K562 (cell line): Measurements from ENCODE around the gene SV2C. TPM values are rescaled to one million over a fixed set of nuclear protein-coding genes. Genes with fewer than 3 reads are reported as not detected.

Experiments
- ATAC-seq: fragments of 200-7000 bp; cut with Tn5 transposase; 3 replicates; pipeline ENCODE4 v1.9.1; 2020; ENCODE audit warnings: moderate library complexity
- BruUV-seq: library from RNA; stranded (reverse); fragments of 400-500 nt; replicated peaks from 2 replicates; lab custom pipeline; 2021; lab: Mats Ljungman, UMichigan
- CTCF ChIA-PET: fragments of 300-600 bp; formaldehyde crosslinking; extraction: SDS; loops from one replicate; lab custom pipeline; 2021; ENCODE audit warnings: low intra/inter-chr PET ratio; lab: Yijun Ruan, JAX
- POLR2A ChIA-PET: fragments of 300-600, 350-650 bp; sonication (Branson Sonifier 250); formaldehyde crosslinking; extraction: SDS; loops from one replicate; lab custom pipeline; 2021; ENCODE audit warnings: antibody characterized with exemption, inconsistent platforms; lab: Yijun Ruan, JAX
- DNase-seq, 4 experiments: peaks; one replicate each; pipeline versions ENCODE4 v3.0.0 to v3.0.0-alpha.2; 2011 to 2018; ENCODE audit warnings: low spot score in 3 of 4, mixed read lengths in 3 of 4; ENCODE audit errors: extremely low read depth in 1 of 4
- FAIRE-seq: peaks from 2 replicates; lab custom pipeline; 2011; peaks lifted over from hg19 to GRCh38; lab: Jason Lieb, UNC
- H2AFZ ChIP-seq: 2 replicates; pipeline ENCODE4 v1.6.0; 2011; ENCODE audit warnings: low read depth, low read length, control low read depth, inconsistent platforms
- H3K27ac ChIP-seq: fragments of 200-600 bp; 3 replicates; pipeline ENCODE4 v1.8.0; 2011; ENCODE audit warnings: low read depth, mild to moderate bottlenecking, control low read depth, inconsistent platforms, low read length, moderate library complexity, mixed read lengths; ENCODE audit errors: extremely low read depth
- H3K27me3 ChIP-seq, 2 experiments: fragments of 300-600 bp in 1 of 2; 2 replicates in 1 of 2; 3 replicates in 1 of 2; pipeline versions ENCODE4 v1.6.0 to v1.8.0; 2011; ENCODE audit warnings: inconsistent platforms in 2 of 2, low read length in 2 of 2, mild to moderate bottlenecking in 1 of 2, mixed read lengths in 1 of 2, moderate library complexity in 1 of 2; ENCODE audit not compliant: control insufficient read depth in 2 of 2, insufficient read depth in 2 of 2
- H3K36me3 ChIP-seq: fragments of 300-600 bp; 3 replicates; pipeline ENCODE4 v1.8.0; 2011; ENCODE audit warnings: mild to moderate bottlenecking, low read length, inconsistent platforms; ENCODE audit not compliant: control insufficient read depth, insufficient read depth
- H3K4me1 ChIP-seq, 2 experiments: fragments of 200-600 bp in 1 of 2; replicated peaks in 1 of 2; 2 replicates in 1 of 2; 3 replicates in 1 of 2; pipeline versions ENCODE4 v1.5.1 to v1.8.0; 2011; ENCODE audit warnings: inconsistent platforms in 2 of 2, low read length in 2 of 2, mild to moderate bottlenecking in 1 of 2, mixed read lengths in 1 of 2, moderate library complexity in 1 of 2; ENCODE audit not compliant: control insufficient read depth in 2 of 2, insufficient read depth in 2 of 2
- H3K4me2 ChIP-seq: 2 replicates; pipeline ENCODE4 v1.6.1; 2011; ENCODE audit warnings: low read length, control low read depth, inconsistent platforms, mixed read lengths; ENCODE audit not compliant: insufficient read depth
- H3K4me3 ChIP-seq: fragments of 200-600 bp; sonication (generic), shearing (Covaris generic); 2 replicates; pipeline ENCODE4 v1.5.1; 2016; ENCODE audit warnings: control low read depth, inconsistent platforms
- H3K79me2 ChIP-seq: fragments of 200-600 bp; 3 replicates; pipeline ENCODE4 v1.8.0; 2011; ENCODE audit warnings: low read length, inconsistent platforms; ENCODE audit not compliant: control insufficient read depth, insufficient read depth
- H3K9ac ChIP-seq, 2 experiments: 2 replicates each; pipeline versions ENCODE4 v1.6.0 to v1.6.1; 2011; ENCODE audit warnings: low read depth in 2 of 2, low read length in 2 of 2, control low read depth in 1 of 2, inconsistent platforms in 1 of 2, mild to moderate bottlenecking in 1 of 2, mixed read lengths in 1 of 2; ENCODE audit not compliant: insufficient read depth in 1 of 2
- H3K9me1 ChIP-seq: one replicate; pipeline ENCODE4 v1.6.0; 2011; ENCODE audit warnings: inconsistent platforms, mild to moderate bottlenecking, low read length, moderate library complexity; ENCODE audit not compliant: control insufficient read depth, insufficient read depth
- H3K9me3 ChIP-seq: replicated peaks from 2 replicates; pipeline ENCODE4 v1.5.1; 2011; ENCODE audit warnings: low read depth, low read length, inconsistent platforms; ENCODE audit not compliant: control insufficient read depth, insufficient read depth
- H4K20me1 ChIP-seq: replicated peaks from 2 replicates; pipeline ENCODE4 v1.6.1; 2011; ENCODE audit warnings: low read length, inconsistent platforms, mixed read lengths; ENCODE audit not compliant: control insufficient read depth, insufficient read depth
- CCNT2 ChIP-seq: IDR thresholded peaks from 2 replicates; pipeline ENCODE4 v1.6.1; 2011; ENCODE audit warnings: borderline replicate concordance, low read depth, mild to moderate bottlenecking, moderate library complexity, mixed read lengths, low read length; ENCODE audit not compliant: insufficient read length; ENCODE audit errors: extremely low read depth
- HSF4 ChIP-seq: fragments of 250-450 bp; sonication (Bioruptor Pico); IDR thresholded peaks from 2 replicates; pipeline ENCODE4 v2.1.2; 2022; ENCODE audit warnings: mild to moderate bottlenecking, moderate library complexity, borderline replicate concordance
- MAFF ChIP-seq: IDR thresholded peaks from 2 replicates; pipeline ENCODE4 v1.6.1; 2012; ENCODE audit warnings: low read length, improper control_type of control experiment
- NR2C1 ChIP-seq, 2 experiments: fragments of 450-650 bp; IDR thresholded peaks; 2 replicates each; pipeline ENCODE4 v1.6.1; 2017; ENCODE audit warnings: mild to moderate bottlenecking in 2 of 2, antibody characterized with exemption in 1 of 2, inconsistent platforms in 1 of 2, missing compliant biosample characterization in 1 of 2, missing genetic modification characterization in 1 of 2
- POLR2AphosphoS5 ChIP-seq: IDR thresholded peaks from 2 replicates; pipeline ENCODE4 v1.6.1; 2011; ENCODE audit warnings: mild to moderate bottlenecking, low read depth, low read length, moderate library complexity; ENCODE audit not compliant: control insufficient read depth, insufficient read depth
- STAT5B ChIP-seq: fragments of 250-450 bp; sonication (Bioruptor Pico); IDR thresholded peaks from 2 replicates; pipeline ENCODE4 v1.8.0; 2021; ENCODE audit warnings: mild to moderate bottlenecking, inconsistent platforms
- TEAD2 ChIP-seq: fragments of 450-650 bp; IDR thresholded peaks from 2 replicates; pipeline ENCODE4 v1.6.1; 2016; ENCODE audit warnings: missing genetic modification characterization, control low read depth, missing compliant biosample characterization
- ZFPM2 ChIP-seq: fragments of 250-450 bp; sonication (Bioruptor Pico); IDR thresholded peaks from 2 replicates; pipeline ENCODE4 v1.5.1; 2022; ENCODE audit warnings: mild to moderate bottlenecking
- ZNF133 ChIP-seq: fragments of 250-450 bp; sonication (Bioruptor Pico); IDR thresholded peaks from 2 replicates; pipeline ENCODE4 v1.4.0; 2020; ENCODE audit warnings: mild to moderate bottlenecking
- WGBS: fragments of 100-300 bp; shearing (Covaris generic); methylation state at CpG from one replicate; pipeline ENCODE4 v1.1.6; 2016; ENCODE audit warnings: low coverage, mixed read lengths; ENCODE audit not compliant: insufficient coverage; ENCODE audit errors: missing lambda C conversion rate; 5-methylcytosine and 5-hydroxymethylcytosine counted together
- in situ Hi-C: fragments of 300-500 bp; cut with MboI; formaldehyde crosslinking; loops from 4 replicates; pipeline ENCODE4 v1.15.0; 2018; ENCODE audit warnings: inconsistent platforms, mixed read lengths
- intact Hi-C: fragments of 100-400 bp; cut with micrococcal nuclease; formaldehyde crosslinking; loops from 2 replicates; pipeline ENCODE4 v1.14.2; 2022
- polyA plus RNA-seq, 8 experiments: library from polyadenylated mRNA; depleted of rRNA in 4 of 8; stranded (reverse) in 5 of 8; unstranded in 3 of 8; fragments of >200 nt; fragmentation: Nextera tagmentation in 2 of 8; fragmentation: Illumina TruSeq in 1 of 8; extraction: Ambion mirVana in 2 of 8; extraction: Trizol in 1 of 8; gene quantifications; 2 replicates each; pipeline versions ENCODE4 v1.2.1 to v1.2.3, GENCODE V29; 2011 to 2014; ENCODE audit warnings: inconsistent platforms in 1 of 8, missing spikeins in 1 of 8
- total RNA-seq, 7 experiments: library from RNA; depleted of rRNA in 6 of 7; stranded (reverse); fragments of >200 nt in 6 of 7; fragmentation: Illumina TruSeq in 2 of 7; extraction: Trizol in 2 of 7; gene quantifications; 2 replicates each; pipeline versions ENCODE4 v1.2.1 to v1.2.3, GENCODE V29; 2011 to 2021; ENCODE audit warnings: low replicate concordance in 1 of 7
- TF ChIP-seq, protein P1 (sequence below): IDR thresholded peaks from 2 replicates; pipeline ENCODE4 v1.6.1; 2012; ENCODE audit warnings: low read depth, low read length, improper control_type of control experiment, borderline replicate concordance
- TF ChIP-seq, protein P2 (sequence below): sonication (generic); formaldehyde crosslinking; IDR thresholded peaks from 2 replicates; pipeline ENCODE4 v1.9.0; 2022; ENCODE audit warnings: mild to moderate bottlenecking, missing genetic modification reagents
- TF ChIP-seq, protein P3 (sequence below): fragments of 250-450 bp; sonication (Bioruptor Pico); IDR thresholded peaks from 2 replicates; pipeline ENCODE4 v1.8.0; 2022; ENCODE audit warnings: inconsistent platforms
- TF ChIP-seq, protein P4 (sequence below): fragments of 250-450 bp; sonication (Bioruptor Pico); IDR thresholded peaks from 2 replicates; pipeline ENCODE4 v1.5.0; 2020; ENCODE audit warnings: mild to moderate bottlenecking

Gene SV2C
- total and polyA plus RNA-seq, 9 of the 15 experiments (the other 6 are each of a cell fraction or from before 2014, with no cell fraction given) = 0.05 TPM; not detected in 8

DNA sequence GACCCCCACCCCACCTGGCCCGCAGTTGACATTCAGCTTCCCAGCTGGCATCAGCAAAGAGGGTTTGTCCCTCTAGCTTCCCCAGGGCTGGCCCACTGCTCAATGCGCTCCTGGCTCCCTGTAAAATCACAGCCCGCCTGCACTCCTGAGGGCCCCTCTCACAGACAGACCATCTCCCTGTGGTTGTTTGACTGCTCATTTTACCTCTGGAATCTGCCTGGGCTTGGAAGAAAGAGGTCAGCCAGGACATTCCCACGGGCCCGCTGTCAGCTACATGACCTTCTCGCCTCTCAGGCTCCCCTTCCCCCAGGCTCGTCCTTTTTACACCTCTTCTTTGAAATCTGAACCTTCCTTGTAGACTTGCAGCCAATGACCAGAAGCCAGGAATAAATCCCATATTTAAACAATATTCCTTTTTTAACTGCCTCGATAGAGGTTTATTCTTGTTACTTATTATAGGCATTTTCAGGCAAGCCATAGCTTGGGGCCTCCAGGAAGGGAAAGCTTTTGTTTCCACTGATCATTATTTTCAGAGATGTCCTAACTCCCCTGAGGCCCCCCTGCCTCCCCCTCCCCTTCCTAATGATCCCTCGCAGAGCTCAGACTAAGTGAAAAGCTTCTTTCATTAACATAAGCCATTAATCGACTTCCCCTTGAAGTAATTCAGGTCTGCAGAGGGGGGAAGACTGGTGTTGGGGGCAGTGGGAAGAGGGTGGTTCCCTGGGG is 243.6 kb downstream of the SV2C start:
- Histone ChIP-seq H3K9me3 (no peaks in the 10 kb centered on the region), H3K9ac (no peak overlapping the region), H4K20me1 (no peaks in the 10 kb centered on the region), H3K9me1 (no peaks in the 10 kb centered on the region), H3K4me1 (peaks cover 8 to 12% of the 10 kb centered on the region in 2 experiments), H3K36me3 (no peaks in the 10 kb centered on the region), H3K4me3 (no peak overlapping the region), H3K27ac (no peak overlapping the region), H3K79me2 (no peaks in the 10 kb centered on the region), H2AFZ (no peak overlapping the region), H3K27me3 (peaks cover 6 to 11% of the 10 kb centered on the region in 2 experiments; a peak in 2 of 5 replicates), H3K4me2 (no peak overlapping the region)
- intact Hi-C loops (no loop called here), in situ Hi-C loops (no loop called here)
- CTCF ChIA-PET = no interaction called here
- FAIRE-seq (no peak), DNase-seq (no peak), ATAC-seq (no peak)
- no TSS peak for BruUV-seq
- WGBS = 29% methylated on average over 10 of the region's 10 CpGs
- POLR2A ChIA-PET = interaction anchor here (0.6 to 1.2 kb wide), 3 partner anchors 11 to 91 kb away, joined by 3 to 4 read pairs (median 3); no protein-coding TSS in a partner anchor
- TF ChIP-seq, protein P1, sequence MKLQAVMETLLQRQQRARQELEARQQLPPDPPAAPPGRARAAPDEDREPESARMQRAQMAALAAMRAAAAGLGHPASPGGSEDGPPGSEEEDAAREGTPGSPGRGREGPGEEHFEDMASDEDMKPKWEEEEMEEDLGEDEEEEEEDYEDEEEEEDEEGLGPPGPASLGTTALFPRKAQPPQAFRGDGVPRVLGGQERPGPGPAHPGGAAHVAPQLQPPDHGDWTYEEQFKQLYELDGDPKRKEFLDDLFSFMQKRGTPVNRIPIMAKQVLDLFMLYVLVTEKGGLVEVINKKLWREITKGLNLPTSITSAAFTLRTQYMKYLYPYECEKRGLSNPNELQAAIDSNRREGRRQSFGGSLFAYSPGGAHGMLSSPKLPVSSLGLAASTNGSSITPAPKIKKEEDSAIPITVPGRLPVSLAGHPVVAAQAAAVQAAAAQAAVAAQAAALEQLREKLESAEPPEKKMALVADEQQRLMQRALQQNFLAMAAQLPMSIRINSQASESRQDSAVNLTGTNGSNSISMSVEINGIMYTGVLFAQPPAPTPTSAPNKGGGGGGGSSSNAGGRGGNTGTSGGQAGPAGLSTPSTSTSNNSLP = no peak
- TF ChIP-seq CCNT2 (no peak), NR2C1 (IDR thresholded peaks at IDR 0.05) (no peak), NR2C1 (tag; IDR thresholded peaks at IDR 0.05) (no peak), MAFF (no peak), ZFPM2 (CRISPR knock-in tag) (no peak), TEAD2 (tag) (no peak), HSF4 (CRISPR knock-in tag) (no peak), POLR2AphosphoS5 (no peak), STAT5B (CRISPR knock-in tag) (no peak), ZNF133 (CRISPR knock-in tag) (no peak)
- TF ChIP-seq, protein P2, sequence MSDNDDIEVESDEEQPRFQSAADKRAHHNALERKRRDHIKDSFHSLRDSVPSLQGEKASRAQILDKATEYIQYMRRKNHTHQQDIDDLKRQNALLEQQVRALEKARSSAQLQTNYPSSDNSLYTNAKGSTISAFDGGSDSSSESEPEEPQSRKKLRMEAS (CRISPR knock-in tag) = no peak
- TF ChIP-seq, protein P3, sequence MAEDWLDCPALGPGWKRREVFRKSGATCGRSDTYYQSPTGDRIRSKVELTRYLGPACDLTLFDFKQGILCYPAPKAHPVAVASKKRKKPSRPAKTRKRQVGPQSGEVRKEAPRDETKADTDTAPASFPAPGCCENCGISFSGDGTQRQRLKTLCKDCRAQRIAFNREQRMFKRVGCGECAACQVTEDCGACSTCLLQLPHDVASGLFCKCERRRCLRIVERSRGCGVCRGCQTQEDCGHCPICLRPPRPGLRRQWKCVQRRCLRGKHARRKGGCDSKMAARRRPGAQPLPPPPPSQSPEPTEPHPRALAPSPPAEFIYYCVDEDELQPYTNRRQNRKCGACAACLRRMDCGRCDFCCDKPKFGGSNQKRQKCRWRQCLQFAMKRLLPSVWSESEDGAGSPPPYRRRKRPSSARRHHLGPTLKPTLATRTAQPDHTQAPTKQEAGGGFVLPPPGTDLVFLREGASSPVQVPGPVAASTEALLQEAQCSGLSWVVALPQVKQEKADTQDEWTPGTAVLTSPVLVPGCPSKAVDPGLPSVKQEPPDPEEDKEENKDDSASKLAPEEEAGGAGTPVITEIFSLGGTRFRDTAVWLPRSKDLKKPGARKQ (CRISPR knock-in tag) = no peak
- TF ChIP-seq, protein P4, sequence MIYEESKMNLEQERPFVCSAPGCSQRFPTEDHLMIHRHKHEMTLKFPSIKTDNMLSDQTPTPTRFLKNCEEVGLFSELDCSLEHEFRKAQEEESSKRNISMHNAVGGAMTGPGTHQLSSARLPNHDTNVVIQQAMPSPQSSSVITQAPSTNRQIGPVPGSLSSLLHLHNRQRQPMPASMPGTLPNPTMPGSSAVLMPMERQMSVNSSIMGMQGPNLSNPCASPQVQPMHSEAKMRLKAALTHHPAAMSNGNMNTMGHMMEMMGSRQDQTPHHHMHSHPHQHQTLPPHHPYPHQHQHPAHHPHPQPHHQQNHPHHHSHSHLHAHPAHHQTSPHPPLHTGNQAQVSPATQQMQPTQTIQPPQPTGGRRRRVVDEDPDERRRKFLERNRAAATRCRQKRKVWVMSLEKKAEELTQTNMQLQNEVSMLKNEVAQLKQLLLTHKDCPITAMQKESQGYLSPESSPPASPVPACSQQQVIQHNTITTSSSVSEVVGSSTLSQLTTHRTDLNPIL (CRISPR knock-in tag) = no peak
